Measurements from ENCODE around the gene ADGRG3. TPM values are rescaled to one million over a fixed set of nuclear protein-coding genes. Genes with fewer than 3 reads are reported as not detected.

ADGRG3 gene
- total RNA-seq, 4 donors from 2014 or later: 0.71 TPM; not detected in 3

- DNase-seq: no peak
- no peak overlapping the region for H3K4me3 ChIP-seq
- in situ Hi-C loops (cut with MboI; ENCODE audit: low sequenced_read_pairs in 4 of 4): no loop called here
- H3K4me1 ChIP-seq: no peaks in the 10 kb centered on the region
- no peak for TF ChIP-seq POLR2A (IDR thresholded peaks at IDR 0.05)
- no peak for TF ChIP-seq CTCF (IDR thresholded peaks at IDR 0.05 in 4 of 5, conservative IDR thresholded peaks at IDR 0.05 in 1 of 5)
- peaks cover 0 to 2% (median 0%) of the 10 kb centered on the region in 3 donors for H3K27me3 ChIP-seq
- no peak for ATAC-seq
- intact Hi-C loops (cut with DNase I; ENCODE audit: low total_unique reads): no loop called here
- no peak overlapping the region for H3K27ac ChIP-seq
- no peaks in the 10 kb centered on the region for H3K36me3 ChIP-seq
- H3K9me3 ChIP-seq: no peaks in the 10 kb centered on the region
Observed at GRCh38 chr16:57658130-57658877, 9.8 kb upstream of the ADGRG3 start.

GRCh38 chr16:57658878-57659674 is 9.0 kb upstream of the ADGRG3 start:
- in situ Hi-C loops (cut with MboI; ENCODE audit: low sequenced_read_pairs in 4 of 4) (no loop called here), intact Hi-C loops (cut with DNase I; ENCODE audit: low total_unique reads) (no loop called here)

GRCh38 chr16:57660715-57661463 is 7.2 kb upstream of the ADGRG3 start:
- DNase-seq: no peak
- Histone ChIP-seq H3K4me1 (no peaks in the 10 kb centered on the region), H3K4me3 (no peak overlapping the region), H3K27ac (no peak overlapping the region), H3K27me3 (no peaks in the 10 kb centered on the region), H3K36me3 (no peaks in the 10 kb centered on the region), H3K9me3 (no peaks in the 10 kb centered on the region)
- intact Hi-C loops (cut with DNase I; ENCODE audit: low total_unique reads): no loop called here
- ATAC-seq: no peak
- TF ChIP-seq POLR2A (IDR thresholded peaks at IDR 0.05) (no peak), CTCF (IDR thresholded peaks at IDR 0.05 in 4 of 5, conservative IDR thresholded peaks at IDR 0.05 in 1 of 5) (no peak)
- in situ Hi-C loops (cut with MboI; ENCODE audit: low sequenced_read_pairs in 4 of 4): no loop called here

More at GRCh38 chr16:57658878-57659674, 9.0 kb upstream of the ADGRG3 start:
- no peak overlapping the region for H3K27ac ChIP-seq
- ATAC-seq (no peak), DNase-seq (no peak)
- H3K9me3 ChIP-seq: no peaks in the 10 kb centered on the region
- no peaks in the 10 kb centered on the region for H3K36me3 ChIP-seq
- TF ChIP-seq CTCF (IDR thresholded peaks at IDR 0.05 in 4 of 5, conservative IDR thresholded peaks at IDR 0.05 in 1 of 5) (no peak), POLR2A (IDR thresholded peaks at IDR 0.05) (no peak)
- no peaks in the 10 kb centered on the region for H3K4me1 ChIP-seq
- H3K4me3 ChIP-seq: no peak overlapping the region
- no peaks in the 10 kb centered on the region for H3K27me3 ChIP-seq

- H3K36me3 ChIP-seq: no peaks in the 10 kb centered on the region
- in situ Hi-C loops (cut with MboI; ENCODE audit: low sequenced_read_pairs in 4 of 4) (no loop called here), intact Hi-C loops (cut with DNase I; ENCODE audit: low total_unique reads) (no loop called here)
Observed at GRCh38 chr16:57661510-57661909, 6.6 kb upstream of the ADGRG3 start.

More at GRCh38 chr16:57661510-57661909, 6.6 kb upstream of the ADGRG3 start:
- Histone ChIP-seq H3K9me3 (no peaks in the 10 kb centered on the region), H3K27me3 (no peaks in the 10 kb centered on the region), H3K4me1 (no peaks in the 10 kb centered on the region), H3K27ac (no peak overlapping the region), H3K4me3 (no peak overlapping the region)
- no peak for TF ChIP-seq POLR2A (IDR thresholded peaks at IDR 0.05)
- no peak for TF ChIP-seq CTCF (IDR thresholded peaks at IDR 0.05 in 4 of 5, conservative IDR thresholded peaks at IDR 0.05 in 1 of 5)
- no peak for DNase-seq
- ATAC-seq: no peak

All from gastrocnemius medialis (tissue), 4 donors.